GM23248 (cell line): Measurements from ENCODE around the gene CSMD2. TPM values are rescaled to one million over a fixed set of nuclear protein-coding genes. Genes with fewer than 3 reads are reported as not detected.
A peak's percentile ranks its signal among the peaks of the same experiment; 100 is the strongest.

Source experiments
- DNase-seq: peaks from one replicate; pipeline ENCODE4 v3.0.0-alpha.2; 2015
- H2AFZ ChIP-seq: fragments of 200-600 bp; sonication (generic); 2 replicates; pipeline ENCODE4 v1.6.1; 2016; ENCODE audit warnings: antibody characterized with exemption
- H3F3A ChIP-seq: fragments of 200-600 bp; sonication (generic); 2 replicates; pipeline ENCODE4 v1.6.1; 2016; ENCODE audit warnings: mild to moderate bottlenecking, antibody characterized with exemption, mixed run types; ENCODE audit not compliant: insufficient read depth
- H3K27ac ChIP-seq: fragments of 200-600 bp; sonication (generic); 2 replicates; pipeline ENCODE4 v1.5.1; 2016; ENCODE audit warnings: mild to moderate bottlenecking
- H3K27me3 ChIP-seq: fragments of 200-600 bp; sonication (generic); replicated peaks from 2 replicates; pipeline ENCODE4 v1.6.1; 2016; ENCODE audit warnings: mild to moderate bottlenecking; ENCODE audit not compliant: insufficient read depth
- H3K36me3 ChIP-seq: fragments of 200-600 bp; sonication (generic); 2 replicates; pipeline ENCODE4 v1.6.1; 2016; ENCODE audit warnings: low read depth, mild to moderate bottlenecking
- H3K4me1 ChIP-seq: fragments of 200-600 bp; sonication (generic); 2 replicates; pipeline ENCODE4 v1.6.1; 2016; ENCODE audit warnings: mild to moderate bottlenecking; ENCODE audit not compliant: insufficient read depth
- H3K4me2 ChIP-seq: fragments of 200-600 bp; sonication (generic); one replicate; pipeline ENCODE4 v1.6.1; 2016; ENCODE audit warnings: mild to moderate bottlenecking; ENCODE audit not compliant: unreplicated experiment
- H3K4me3 ChIP-seq: fragments of 200-600 bp; sonication (generic); 2 replicates; pipeline ENCODE4 v1.5.1; 2016; ENCODE audit warnings: mild to moderate bottlenecking
- H3K79me2 ChIP-seq: fragments of 200-600 bp; sonication (generic); 2 replicates; pipeline ENCODE4 v1.6.1; 2016; ENCODE audit warnings: mild to moderate bottlenecking; ENCODE audit not compliant: insufficient read depth
- H3K9ac ChIP-seq: fragments of 200-600 bp; sonication (generic); 2 replicates; pipeline ENCODE4 v1.6.1; 2016; ENCODE audit warnings: mild to moderate bottlenecking
- H3K9me2 ChIP-seq: fragments of 200-600 bp; sonication (generic); 2 replicates; pipeline ENCODE4 v1.6.1; 2016; ENCODE audit warnings: mixed run types, mild to moderate bottlenecking, moderate library complexity; ENCODE audit not compliant: insufficient read depth
- H3K9me3 ChIP-seq: fragments of 200-600 bp; sonication (generic); one replicate; pipeline ENCODE4 v1.6.1; 2017; ENCODE audit warnings: low read depth
- H4K20me1 ChIP-seq: fragments of 200-600 bp; sonication (generic); 2 replicates; pipeline ENCODE4 v1.6.0; 2016; ENCODE audit not compliant: insufficient read depth
- EZH2 ChIP-seq: fragments of 200-600 bp; sonication (generic); IDR thresholded peaks from 2 replicates; pipeline ENCODE4 v1.6.1; 2018; ENCODE audit warnings: antibody characterized with exemption, mild to moderate bottlenecking; ENCODE audit not compliant: insufficient read depth, poor library complexity, severe bottlenecking
- EZH2phosphoT487 ChIP-seq: fragments of 200-600 bp; sonication (generic); IDR thresholded peaks from 2 replicates; pipeline ENCODE4 v1.6.1; 2018; ENCODE audit warnings: antibody characterized with exemption, moderate library complexity, mild to moderate bottlenecking, low read depth; ENCODE audit not compliant: insufficient read depth
- WGBS, 2 experiments: methylation state at CpG; one replicate each; pipeline ENCODE4 v1.1.6; 2015 to 2017; ENCODE audit warnings: low lambda C conversion rate in 2 of 2, low coverage in 1 of 2; ENCODE audit errors: missing lambda C conversion rate in 2 of 2; 5-methylcytosine and 5-hydroxymethylcytosine counted together
- in situ Hi-C: fragments of 300-500 bp; cut with MboI; formaldehyde crosslinking; loops from 2 replicates; pipeline ENCODE4 v1.15.0; 2020
- polyA plus RNA-seq: library from polyadenylated mRNA; unstranded; fragments of >200 nt; fragmentation: Nextera tagmentation; extraction: Ambion mirVana; gene quantifications from 2 replicates; pipeline ENCODE4 v1.2.1, GENCODE V29; 2016
- total RNA-seq: library from RNA; depleted of rRNA; stranded (reverse); fragments of >200 nt; shearing (Covaris generic); gene quantifications from 2 replicates; pipeline ENCODE4 v1.2.3, GENCODE V29; 2014

Gene CSMD2
- total and polyA plus RNA-seq, 2 experiments from 2014 or later = 4.5 to 7.1 TPM

DNA sequence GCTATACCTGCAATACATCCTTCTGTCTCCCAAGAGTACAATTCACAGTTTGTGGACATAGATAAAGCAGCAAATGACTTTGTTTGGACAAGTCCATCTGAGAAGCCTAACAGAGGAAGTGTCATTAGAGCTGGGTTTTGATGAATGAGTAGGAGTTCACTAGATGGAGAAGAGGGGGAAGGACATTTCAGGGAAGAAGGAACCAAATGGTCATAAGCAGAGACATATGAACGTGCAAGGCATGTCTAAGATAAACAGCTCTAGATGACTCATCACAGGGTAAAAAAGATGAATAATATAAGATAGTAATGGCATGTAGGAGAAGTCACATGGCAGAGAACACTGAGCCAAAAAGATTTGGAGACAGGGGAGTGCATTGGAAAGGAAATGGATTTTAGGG lies 246.7 kb downstream of the CSMD2 start:
- no peak overlapping the region for H3K4me2 ChIP-seq
- no peaks in the 10 kb centered on the region for H3K36me3 ChIP-seq
- 0% methylated on average over 1 of the region's 1 CpG for WGBS, 2 experiments
- no peak overlapping the region for H2AFZ ChIP-seq
- no peak overlapping the region for H3K9ac ChIP-seq
- no peaks in the 10 kb centered on the region for H3K27me3 ChIP-seq
- peaks cover 9% of the 10 kb centered on the region; the same call in 1 of the 2 replicates for H3K4me1 ChIP-seq
- DNase-seq = peak; percentile 78
- H3K9me2 ChIP-seq = no peaks in the 10 kb centered on the region
- no peaks in the 10 kb centered on the region for H3K79me2 ChIP-seq
- H3F3A ChIP-seq = peaks cover 23% of the 10 kb centered on the region; the same call in 1 of the 2 replicates
- no peaks in the 10 kb centered on the region for H3K9me3 ChIP-seq
- in situ Hi-C loops = no loop called here
- no peak overlapping the region for H3K4me3 ChIP-seq
- TF ChIP-seq EZH2phosphoT487 (no peak), EZH2 (no peak)
- H4K20me1 ChIP-seq = no peaks in the 10 kb centered on the region
- no peak overlapping the region for H3K27ac ChIP-seq

DNA sequence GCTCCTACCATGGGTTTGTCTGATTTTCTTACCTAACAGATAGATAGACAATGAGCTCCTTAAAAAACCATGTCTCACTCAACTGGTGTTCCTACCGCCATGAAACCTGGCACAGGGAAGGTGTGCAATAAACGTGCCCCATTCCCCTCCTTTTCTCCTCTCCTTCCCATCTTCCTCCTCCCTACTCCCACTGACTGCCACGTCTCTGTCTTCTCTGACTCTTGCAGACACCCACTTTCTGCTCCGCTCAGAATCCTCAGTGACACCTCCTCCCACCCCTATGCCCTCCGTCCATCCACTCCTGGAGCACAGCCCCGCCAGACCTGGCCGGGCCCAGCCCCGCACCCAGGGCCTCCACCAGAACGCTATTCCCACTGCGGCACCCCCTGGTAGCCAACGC lies 248.2 kb downstream of the CSMD2 start:
- Histone ChIP-seq H3K4me2 (no peak overlapping the region), H3K9me2 (no peaks in the 10 kb centered on the region), H3K27ac (no peak overlapping the region), H2AFZ (no peak overlapping the region), H3K79me2 (no peaks in the 10 kb centered on the region), H3K9me3 (no peaks in the 10 kb centered on the region), H3K4me3 (no peak overlapping the region), H3K36me3 (no peaks in the 10 kb centered on the region), H3K27me3 (no peaks in the 10 kb centered on the region), H3F3A (peaks cover 23% of the 10 kb centered on the region; the same call in 1 of the 2 replicates), H3K9ac (no peak overlapping the region), H3K4me1 (peaks cover 9% of the 10 kb centered on the region; the same call in 1 of the 2 replicates), H4K20me1 (no peaks in the 10 kb centered on the region)
- 97 to 99% methylated on average over 9 to 11 of the region's 11 CpGs for WGBS, 2 experiments
- in situ Hi-C loops = no loop called here
- TF ChIP-seq EZH2phosphoT487 (no peak), EZH2 (no peak)
- no peak for DNase-seq

DNA sequence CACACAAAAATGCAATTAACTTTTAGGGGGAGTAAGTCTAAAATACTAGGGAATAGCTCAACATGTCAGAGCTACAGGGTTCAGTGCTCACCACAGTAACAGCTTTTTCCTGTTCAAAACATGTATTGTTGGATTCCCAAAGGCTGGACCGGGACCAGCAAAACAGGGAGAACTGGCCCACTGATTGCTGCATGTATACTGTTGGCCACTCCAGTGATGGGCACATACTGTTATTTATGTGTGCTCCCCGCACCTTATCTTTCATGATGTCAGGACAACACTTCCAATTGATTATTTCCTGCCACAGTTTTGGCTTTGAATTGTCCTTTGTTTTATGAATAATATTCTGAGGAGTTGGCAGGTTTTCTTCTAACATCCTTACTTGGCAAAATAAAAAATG lies 250.5 kb downstream of the CSMD2 start:
- H3K36me3 ChIP-seq = no peaks in the 10 kb centered on the region
- no peaks in the 10 kb centered on the region for H3K27me3 ChIP-seq
- 92 to 93% methylated on average over 2 of the region's 2 CpGs for WGBS, 2 experiments
- DNase-seq = no peak
- TF ChIP-seq EZH2phosphoT487 = no peak
- no peak for TF ChIP-seq EZH2
- H3K9me2 ChIP-seq = no peaks in the 10 kb centered on the region
- in situ Hi-C loops = no loop called here
- no peak overlapping the region for H3K9ac ChIP-seq
- H3K27ac ChIP-seq = no peak overlapping the region
- no peaks in the 10 kb centered on the region for H3K79me2 ChIP-seq
- H3F3A ChIP-seq = peaks cover 18% of the 10 kb centered on the region; the same call in 1 of the 2 replicates
- no peak overlapping the region for H3K4me3 ChIP-seq
- no peak overlapping the region for H3K4me2 ChIP-seq
- no peaks in the 10 kb centered on the region for H4K20me1 ChIP-seq
- no peak overlapping the region for H2AFZ ChIP-seq
- peaks cover 9% of the 10 kb centered on the region; the same call in 1 of the 2 replicates for H3K4me1 ChIP-seq
- no peaks in the 10 kb centered on the region for H3K9me3 ChIP-seq

DNA sequence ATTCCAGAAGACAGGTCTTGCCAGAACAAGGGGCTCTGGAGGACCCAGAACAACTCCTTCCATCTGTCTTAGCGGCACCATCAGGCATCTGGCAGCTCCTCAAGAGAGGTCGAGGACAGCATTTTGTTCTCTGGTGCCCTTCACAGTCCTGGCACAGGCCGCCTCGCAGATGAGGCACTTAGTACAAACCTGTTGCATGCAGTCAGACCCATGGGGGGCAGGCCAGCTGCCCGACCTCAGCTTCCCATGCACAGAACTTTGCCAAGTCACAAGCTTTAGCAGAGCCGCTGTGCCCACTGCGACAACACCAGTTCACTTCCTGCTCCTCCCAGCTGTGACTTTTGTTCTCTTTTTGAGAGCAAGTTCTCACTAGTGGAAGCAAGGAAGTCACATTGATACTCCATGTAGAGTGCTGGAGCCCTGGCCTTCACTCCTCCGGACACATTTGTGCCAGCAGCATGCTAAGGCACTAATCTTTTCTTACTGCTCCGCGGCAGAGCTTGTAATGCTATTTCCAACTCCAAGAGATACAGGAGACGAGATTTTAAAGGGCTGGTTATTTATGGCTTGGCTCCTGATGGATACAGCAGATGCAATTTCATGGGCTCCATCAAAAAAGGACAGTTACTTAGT lies 256.6 kb downstream of the CSMD2 start:
- WGBS, 2 experiments = 94 to 96% methylated on average over 11 of the region's 11 CpGs
- H3K4me1 ChIP-seq = peaks cover 14% of the 10 kb centered on the region
- H3K4me2 ChIP-seq = no peak overlapping the region
- peaks cover 21% of the 10 kb centered on the region for H3F3A ChIP-seq
- no peak overlapping the region for H3K4me3 ChIP-seq
- no peaks in the 10 kb centered on the region for H3K27me3 ChIP-seq
- no peaks in the 10 kb centered on the region for H4K20me1 ChIP-seq
- no peak overlapping the region for H2AFZ ChIP-seq
- H3K9me2 ChIP-seq = no peaks in the 10 kb centered on the region
- in situ Hi-C loops = no loop called here
- no peaks in the 10 kb centered on the region for H3K36me3 ChIP-seq
- no peaks in the 10 kb centered on the region for H3K79me2 ChIP-seq
- no peak for TF ChIP-seq EZH2
- TF ChIP-seq EZH2phosphoT487 = no peak
- H3K9ac ChIP-seq = no peak overlapping the region
- no peak overlapping the region for H3K27ac ChIP-seq
- no peak for DNase-seq
- no peaks in the 10 kb centered on the region for H3K9me3 ChIP-seq
